ENCODE measurements around the gene BFSP1. TPM values are rescaled to one million over a fixed set of nuclear protein-coding genes. Genes with fewer than 3 reads are reported as not detected.

BFSP1 gene
- 1 to 10 TPM; 2.0 to 3.8 TPM for total RNA-seq

DNA sequence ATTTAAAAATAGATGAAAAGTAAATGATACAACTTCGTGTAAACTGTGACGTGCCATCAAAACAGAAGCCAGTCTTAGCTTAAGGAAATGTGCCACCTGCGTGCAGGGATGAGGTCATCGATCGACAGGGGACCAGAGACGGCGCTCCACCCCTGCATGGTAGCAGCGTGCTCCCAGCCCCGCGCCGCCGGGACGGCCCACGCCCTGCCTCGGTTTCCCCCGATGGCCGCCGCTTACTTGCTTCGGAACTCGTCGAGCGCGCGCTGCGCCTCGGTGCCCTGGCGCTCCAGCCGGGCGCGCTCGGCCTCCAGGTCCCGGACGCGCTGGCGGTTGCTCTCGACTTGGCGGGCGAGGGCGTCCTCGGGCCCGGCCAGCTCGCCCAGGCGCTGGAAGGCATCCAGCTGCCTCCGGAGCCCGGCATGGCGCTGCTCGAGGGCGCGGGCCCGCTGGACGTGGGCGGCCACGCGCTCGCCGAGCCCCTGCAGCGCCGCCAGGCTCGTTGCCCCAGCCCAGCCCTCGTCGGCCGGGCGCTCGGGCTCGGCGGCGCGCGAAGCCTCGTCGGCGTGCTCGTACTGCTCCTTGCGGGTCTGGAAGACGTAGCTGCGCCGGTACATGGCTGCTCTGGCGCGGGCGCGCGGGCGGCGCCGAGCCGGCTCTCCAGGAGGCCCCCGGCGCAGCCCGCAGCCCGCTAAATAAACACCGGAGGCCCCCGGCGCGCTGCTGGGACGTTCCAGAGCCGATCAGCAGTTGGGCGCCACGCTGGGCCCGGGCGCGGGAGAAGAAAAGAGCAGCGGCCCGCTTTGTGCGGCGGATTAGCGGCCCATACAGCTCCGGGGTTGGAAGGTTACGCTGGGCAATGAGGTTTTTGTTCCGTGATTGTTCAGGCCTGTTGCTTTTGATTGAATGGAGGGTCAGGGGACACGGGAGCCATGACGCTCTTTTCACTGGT, at the start of gene BFSP1:
BFSP1 (minus strand) TSS at position 664 of the 949 bp plus-strand sequence; CDS start at position 614, 50 bp downstream.

DNA sequence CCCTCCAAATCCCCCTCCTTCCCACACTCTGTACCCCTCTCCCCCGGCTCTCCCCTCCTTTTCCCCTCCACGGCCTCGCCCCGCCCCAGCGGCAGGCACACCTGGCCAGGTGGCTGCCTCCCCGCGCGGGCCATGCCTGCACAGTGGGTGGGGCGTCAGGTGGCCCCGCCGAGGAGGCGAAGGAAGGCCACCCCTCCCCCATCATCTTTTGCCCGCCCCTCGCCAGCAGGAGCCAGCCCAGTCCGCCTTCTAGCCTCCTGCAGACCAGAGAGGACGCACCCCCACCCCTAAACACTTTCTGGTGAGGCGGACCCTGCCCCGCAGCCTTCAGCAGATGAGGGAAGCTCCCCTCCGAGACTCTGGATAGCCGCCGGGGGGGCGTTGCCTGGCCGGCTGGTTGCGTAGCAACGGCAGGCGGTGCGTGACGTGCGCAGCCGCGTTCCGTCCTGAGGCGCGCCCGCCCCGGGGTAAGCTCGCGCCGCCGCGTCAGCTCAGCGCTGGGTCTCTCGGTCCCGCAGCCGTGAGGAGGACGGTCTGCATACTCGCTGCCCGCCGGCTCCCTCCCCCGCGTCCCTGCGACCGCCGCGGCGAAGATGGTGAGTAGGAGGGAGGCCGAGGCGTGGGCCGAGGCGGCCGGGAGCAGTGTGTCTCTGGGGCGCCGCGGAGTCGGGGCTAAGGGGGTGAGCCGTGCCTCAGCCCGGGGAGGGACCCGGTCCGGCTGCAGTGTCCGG, 38.6 kb upstream of the BFSP1 start, which contains the start of gene DSTN:
DSTN (plus strand) TSS at position 460 of the 731 bp plus-strand sequence; CDS start at position 594, 134 bp downstream.

Other genes starting within 250 kb of the BFSP1 start
- 100 to 1,000 TPM; 130 to 139 TPM for gene DSTN, start 38.7 kb upstream of the BFSP1 start, total RNA-seq
- 10 to 100 TPM; 42.3 to 65.3 TPM for gene RRBP1, start 150.9 kb upstream of the BFSP1 start, total RNA-seq
- gene BANF2, start 168.6 kb upstream of the BFSP1 start, total RNA-seq = not detected